ENCODE results near the gene ARHGAP28.

DNA sequence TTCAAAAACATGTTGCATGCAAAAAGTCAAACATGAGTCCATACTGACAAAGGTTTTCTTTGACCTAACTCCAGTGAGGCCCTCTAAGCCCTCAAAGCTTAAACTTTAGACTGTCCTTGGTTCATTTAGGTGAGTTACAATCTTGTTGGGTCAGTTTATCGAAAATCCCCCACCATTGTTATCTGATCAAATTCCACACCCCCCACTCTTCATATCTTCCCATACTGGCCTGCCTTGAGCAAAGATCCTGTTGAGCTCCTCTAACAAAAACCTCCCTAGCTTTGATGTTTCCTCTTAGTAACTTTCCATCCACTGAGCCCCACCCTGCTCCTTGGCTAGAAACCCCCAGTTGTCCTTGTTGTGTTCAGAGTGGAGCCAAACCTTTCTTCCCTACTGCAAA is 193.7 kb downstream of the ARHGAP28 start:
- TF ChIP-seq, protein P1, sequence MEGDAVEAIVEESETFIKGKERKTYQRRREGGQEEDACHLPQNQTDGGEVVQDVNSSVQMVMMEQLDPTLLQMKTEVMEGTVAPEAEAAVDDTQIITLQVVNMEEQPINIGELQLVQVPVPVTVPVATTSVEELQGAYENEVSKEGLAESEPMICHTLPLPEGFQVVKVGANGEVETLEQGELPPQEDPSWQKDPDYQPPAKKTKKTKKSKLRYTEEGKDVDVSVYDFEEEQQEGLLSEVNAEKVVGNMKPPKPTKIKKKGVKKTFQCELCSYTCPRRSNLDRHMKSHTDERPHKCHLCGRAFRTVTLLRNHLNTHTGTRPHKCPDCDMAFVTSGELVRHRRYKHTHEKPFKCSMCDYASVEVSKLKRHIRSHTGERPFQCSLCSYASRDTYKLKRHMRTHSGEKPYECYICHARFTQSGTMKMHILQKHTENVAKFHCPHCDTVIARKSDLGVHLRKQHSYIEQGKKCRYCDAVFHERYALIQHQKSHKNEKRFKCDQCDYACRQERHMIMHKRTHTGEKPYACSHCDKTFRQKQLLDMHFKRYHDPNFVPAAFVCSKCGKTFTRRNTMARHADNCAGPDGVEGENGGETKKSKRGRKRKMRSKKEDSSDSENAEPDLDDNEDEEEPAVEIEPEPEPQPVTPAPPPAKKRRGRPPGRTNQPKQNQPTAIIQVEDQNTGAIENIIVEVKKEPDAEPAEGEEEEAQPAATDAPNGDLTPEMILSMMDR (IDR thresholded peaks at IDR 0.05): no peak
- TF ChIP-seq, protein P2, sequence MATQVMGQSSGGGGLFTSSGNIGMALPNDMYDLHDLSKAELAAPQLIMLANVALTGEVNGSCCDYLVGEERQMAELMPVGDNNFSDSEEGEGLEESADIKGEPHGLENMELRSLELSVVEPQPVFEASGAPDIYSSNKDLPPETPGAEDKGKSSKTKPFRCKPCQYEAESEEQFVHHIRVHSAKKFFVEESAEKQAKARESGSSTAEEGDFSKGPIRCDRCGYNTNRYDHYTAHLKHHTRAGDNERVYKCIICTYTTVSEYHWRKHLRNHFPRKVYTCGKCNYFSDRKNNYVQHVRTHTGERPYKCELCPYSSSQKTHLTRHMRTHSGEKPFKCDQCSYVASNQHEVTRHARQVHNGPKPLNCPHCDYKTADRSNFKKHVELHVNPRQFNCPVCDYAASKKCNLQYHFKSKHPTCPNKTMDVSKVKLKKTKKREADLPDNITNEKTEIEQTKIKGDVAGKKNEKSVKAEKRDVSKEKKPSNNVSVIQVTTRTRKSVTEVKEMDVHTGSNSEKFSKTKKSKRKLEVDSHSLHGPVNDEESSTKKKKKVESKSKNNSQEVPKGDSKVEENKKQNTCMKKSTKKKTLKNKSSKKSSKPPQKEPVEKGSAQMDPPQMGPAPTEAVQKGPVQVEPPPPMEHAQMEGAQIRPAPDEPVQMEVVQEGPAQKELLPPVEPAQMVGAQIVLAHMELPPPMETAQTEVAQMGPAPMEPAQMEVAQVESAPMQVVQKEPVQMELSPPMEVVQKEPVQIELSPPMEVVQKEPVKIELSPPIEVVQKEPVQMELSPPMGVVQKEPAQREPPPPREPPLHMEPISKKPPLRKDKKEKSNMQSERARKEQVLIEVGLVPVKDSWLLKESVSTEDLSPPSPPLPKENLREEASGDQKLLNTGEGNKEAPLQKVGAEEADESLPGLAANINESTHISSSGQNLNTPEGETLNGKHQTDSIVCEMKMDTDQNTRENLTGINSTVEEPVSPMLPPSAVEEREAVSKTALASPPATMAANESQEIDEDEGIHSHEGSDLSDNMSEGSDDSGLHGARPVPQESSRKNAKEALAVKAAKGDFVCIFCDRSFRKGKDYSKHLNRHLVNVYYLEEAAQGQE (IDR thresholded peaks at IDR 0.05; ENCODE audit: insufficient read depth in 1 of 2, low read depth in 2 of 2, low read length in 1 of 2): no peak
- TF ChIP-seq POLR2AphosphoS5 (IDR thresholded peaks at IDR 0.05; ENCODE audit: low read depth, low read length) (no peak), TCF7L2 (IDR thresholded peaks at IDR 0.05; ENCODE audit: low read depth, low read length) (no peak)
